GM23248 (cell line): ENCODE data around the gene ENPP4.

Experiments used
- EZH2 ChIP-seq: fragments of 200-600 bp; sonication (generic); IDR thresholded peaks from 2 replicates; pipeline ENCODE4 v1.6.1; 2018; ENCODE audit warnings: antibody characterized with exemption, mild to moderate bottlenecking; ENCODE audit not compliant: insufficient read depth, poor library complexity, severe bottlenecking
- EZH2phosphoT487 ChIP-seq: fragments of 200-600 bp; sonication (generic); IDR thresholded peaks from 2 replicates; pipeline ENCODE4 v1.6.1; 2018; ENCODE audit warnings: antibody characterized with exemption, moderate library complexity, mild to moderate bottlenecking, low read depth; ENCODE audit not compliant: insufficient read depth

DNA sequence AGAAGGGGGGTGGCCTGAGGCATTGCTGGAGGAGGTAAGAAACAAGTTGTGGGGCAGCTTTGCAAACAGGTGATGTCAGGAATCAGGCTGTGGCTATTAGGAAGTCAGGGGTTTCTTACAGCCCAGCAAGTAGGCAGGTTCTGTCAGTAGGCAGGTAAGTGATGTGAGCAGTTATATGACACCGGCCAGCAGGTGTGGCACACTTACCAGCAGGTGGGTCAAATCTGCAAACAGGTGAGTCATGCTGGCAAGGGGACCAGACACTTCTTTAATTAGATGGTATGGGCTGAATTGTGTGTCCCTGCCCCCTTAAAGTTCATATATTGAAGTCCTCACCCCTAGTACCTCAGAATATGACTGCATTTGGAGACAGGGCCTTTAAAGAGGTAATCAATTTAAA lies 16.4 kb upstream of the ENPP4 start:
- no peak for TF ChIP-seq EZH2
- TF ChIP-seq EZH2phosphoT487, result no peak
